GM12801 (cell line): ENCODE results near the gene RPL32.

Experiments used
- TF ChIP-seq, protein P1 (sequence below): IDR thresholded peaks from one replicate; pipeline ENCODE4 v1.5.1; 2011; ENCODE audit warnings: control low read depth; ENCODE audit not compliant: insufficient read length; ENCODE audit errors: extremely low read depth

The RPL32 gene

DNA sequence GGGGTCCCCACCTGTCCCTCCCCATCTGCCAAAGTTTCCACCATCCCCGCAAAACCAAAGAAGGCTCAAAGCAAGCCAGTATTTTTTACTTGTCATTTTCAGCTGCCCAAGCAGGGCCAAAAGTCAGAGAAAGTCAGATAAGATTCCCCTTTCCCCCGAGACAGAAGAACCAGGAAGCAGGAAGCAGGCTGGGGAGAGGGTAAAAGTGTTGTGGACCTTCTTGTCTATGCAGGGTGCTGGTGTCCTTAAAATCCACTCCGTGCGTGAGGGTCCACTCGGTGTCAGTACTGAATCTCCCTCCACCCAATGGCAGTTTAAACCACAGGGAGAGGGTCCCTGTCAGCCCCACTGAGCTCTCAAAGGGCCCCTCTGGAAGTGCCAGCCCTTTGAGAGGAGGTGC lies 20.2 kb upstream of the RPL32 start:
- TF ChIP-seq, protein P1, sequence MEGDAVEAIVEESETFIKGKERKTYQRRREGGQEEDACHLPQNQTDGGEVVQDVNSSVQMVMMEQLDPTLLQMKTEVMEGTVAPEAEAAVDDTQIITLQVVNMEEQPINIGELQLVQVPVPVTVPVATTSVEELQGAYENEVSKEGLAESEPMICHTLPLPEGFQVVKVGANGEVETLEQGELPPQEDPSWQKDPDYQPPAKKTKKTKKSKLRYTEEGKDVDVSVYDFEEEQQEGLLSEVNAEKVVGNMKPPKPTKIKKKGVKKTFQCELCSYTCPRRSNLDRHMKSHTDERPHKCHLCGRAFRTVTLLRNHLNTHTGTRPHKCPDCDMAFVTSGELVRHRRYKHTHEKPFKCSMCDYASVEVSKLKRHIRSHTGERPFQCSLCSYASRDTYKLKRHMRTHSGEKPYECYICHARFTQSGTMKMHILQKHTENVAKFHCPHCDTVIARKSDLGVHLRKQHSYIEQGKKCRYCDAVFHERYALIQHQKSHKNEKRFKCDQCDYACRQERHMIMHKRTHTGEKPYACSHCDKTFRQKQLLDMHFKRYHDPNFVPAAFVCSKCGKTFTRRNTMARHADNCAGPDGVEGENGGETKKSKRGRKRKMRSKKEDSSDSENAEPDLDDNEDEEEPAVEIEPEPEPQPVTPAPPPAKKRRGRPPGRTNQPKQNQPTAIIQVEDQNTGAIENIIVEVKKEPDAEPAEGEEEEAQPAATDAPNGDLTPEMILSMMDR = no peak

DNA sequence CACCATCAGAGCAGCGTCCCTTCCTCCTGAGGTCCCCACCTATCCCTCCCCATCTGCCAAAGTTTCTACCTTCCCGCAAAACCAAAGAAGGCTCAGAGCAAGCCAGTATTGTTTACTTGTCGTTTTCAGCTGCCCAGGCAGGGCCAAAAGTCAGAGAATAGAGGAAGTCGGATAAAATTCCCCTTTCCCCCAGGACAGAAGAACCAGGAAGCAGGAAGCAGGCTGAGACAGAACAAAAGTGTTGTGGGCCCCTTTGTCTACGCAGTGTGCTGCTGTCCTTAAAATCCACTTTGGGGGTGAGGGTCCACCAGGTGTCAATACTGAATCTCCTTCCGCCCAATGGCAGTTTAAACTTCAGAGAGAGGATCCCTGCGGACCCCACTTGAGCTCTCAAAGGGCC lies 18.5 kb upstream of the RPL32 start:
- TF ChIP-seq, protein P1 = no peak

DNA sequence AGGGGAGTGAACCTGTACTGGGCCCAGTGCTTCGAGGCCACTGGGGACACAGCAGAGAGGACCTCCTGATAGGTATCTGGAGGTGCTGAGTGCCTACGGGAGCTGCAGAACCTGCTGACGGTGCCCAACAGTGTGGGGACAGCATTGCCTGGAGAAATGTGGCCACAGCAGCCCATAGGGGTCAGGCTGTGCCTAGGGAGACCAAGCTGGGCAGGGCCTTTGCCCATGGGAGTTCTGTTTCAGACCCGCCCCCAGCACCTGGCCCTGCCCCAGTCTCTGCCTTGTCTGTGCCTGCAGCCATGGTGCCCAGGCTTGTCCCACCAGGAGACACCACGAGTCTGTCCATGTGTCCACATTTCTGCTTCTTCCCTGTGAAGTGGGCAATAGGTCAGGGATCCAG lies 15.3 kb upstream of the RPL32 start:
- TF ChIP-seq, protein P1 = no peak

- TF ChIP-seq, protein P1 = no peak
Measured at GRCh38 chr3:12854565-12854964, 13.2 kb upstream of the RPL32 start.

GRCh38 chr3:12852201-12852600 lies 10.8 kb upstream of the RPL32 start:
- TF ChIP-seq, protein P1 = no peak

GRCh38 chr3:12845811-12846210 lies 4.4 kb upstream of the RPL32 start:
- TF ChIP-seq, protein P1 = no peak

GRCh38 chr3:12842469-12842868 lies 1.1 kb upstream of the RPL32 start:
- TF ChIP-seq, protein P1 = no peak

DNA sequence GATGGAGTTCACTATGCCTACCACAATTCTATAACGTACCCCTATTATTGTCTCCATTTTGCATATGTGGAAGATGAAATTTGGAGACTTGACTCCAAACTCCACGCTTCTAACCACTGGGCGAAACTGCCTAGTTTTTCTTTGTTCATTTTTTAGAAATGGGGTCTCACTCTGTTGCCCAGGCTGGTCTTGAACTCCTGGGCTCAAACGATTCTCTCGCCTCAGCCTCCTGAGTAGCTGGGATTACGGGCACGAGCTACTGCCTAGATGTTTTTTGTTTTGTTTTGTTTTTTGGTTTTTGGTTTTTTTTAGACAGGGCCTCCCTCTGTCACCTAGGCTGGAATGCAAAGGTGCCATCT lies 584 bp upstream of the RPL32 start:
- TF ChIP-seq, protein P1 = no peak
